Body of pancreas (tissue), 4 donors: ENCODE data around the gene KRTAP5-11.

ENCODE experiments used
- CTCF ChIP-seq, 7 experiments: fragments of 450-650 bp in 4 of 7; fragments of 200-600 bp in 3 of 7; sonication (generic) in 3 of 7; IDR thresholded peaks; one replicate each; pipeline ENCODE4 v1.5.1; 2016 to 2019; ENCODE audit warnings: antibody characterized with exemption in 7 of 7
- POLR2A ChIP-seq, 3 donors: fragments of 450-650 bp; IDR thresholded peaks; one replicate each; pipeline ENCODE4 v1.6.1; 2016; ENCODE audit warnings: antibody characterized with exemption in 3 of 3, mild to moderate bottlenecking in 2 of 3

DNA sequence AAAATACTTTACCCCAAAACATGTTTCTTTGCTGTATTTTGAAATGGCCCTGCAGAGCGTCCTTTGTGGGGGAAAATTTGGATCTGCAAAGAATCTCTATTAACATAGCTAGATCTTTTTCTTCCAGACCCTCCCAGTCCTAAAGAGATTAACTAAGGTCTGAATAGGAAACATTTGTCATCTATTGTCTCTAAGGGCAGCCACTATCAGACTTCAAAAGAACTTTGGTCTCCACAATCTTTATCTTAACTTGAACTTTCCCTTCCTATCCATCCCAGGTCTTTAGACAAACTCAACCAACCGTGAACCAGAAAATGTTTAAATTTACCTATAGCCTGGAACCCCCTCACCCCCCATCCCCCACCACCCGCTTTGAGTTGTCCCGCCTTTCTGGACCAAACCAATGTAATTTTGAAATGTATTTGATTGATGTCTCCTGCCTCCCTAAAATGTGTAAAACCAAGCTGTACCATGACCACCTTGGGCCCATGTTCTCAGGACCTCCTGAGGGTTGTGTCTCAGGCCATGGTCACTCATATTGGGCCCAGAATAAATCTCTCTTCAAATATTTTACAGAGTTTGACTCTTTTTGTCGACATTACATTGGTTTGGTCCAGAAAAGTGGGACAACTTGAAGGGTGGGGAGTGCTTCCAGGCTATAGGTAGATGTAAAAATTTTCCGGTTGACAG, 38.0 kb downstream of the KRTAP5-11 start:
- TF ChIP-seq POLR2A (IDR thresholded peaks at IDR 0.05): no peak
- TF ChIP-seq CTCF (IDR thresholded peaks at IDR 0.05): no peak
